Activated T-cell treated with anti-CD3 and anti-CD28 coated beads for 24 hours (primary cell): ENCODE measurements around the gene ACTR5.
A peak's percentile ranks its signal among the peaks of the same experiment; 100 is the strongest.

ENCODE experiments used
- DNase-seq: peaks from one replicate; pipeline ENCODE4 v3.0.0-alpha.2; 2020; ENCODE audit warnings: low read depth

Gene ACTR5

DNA sequence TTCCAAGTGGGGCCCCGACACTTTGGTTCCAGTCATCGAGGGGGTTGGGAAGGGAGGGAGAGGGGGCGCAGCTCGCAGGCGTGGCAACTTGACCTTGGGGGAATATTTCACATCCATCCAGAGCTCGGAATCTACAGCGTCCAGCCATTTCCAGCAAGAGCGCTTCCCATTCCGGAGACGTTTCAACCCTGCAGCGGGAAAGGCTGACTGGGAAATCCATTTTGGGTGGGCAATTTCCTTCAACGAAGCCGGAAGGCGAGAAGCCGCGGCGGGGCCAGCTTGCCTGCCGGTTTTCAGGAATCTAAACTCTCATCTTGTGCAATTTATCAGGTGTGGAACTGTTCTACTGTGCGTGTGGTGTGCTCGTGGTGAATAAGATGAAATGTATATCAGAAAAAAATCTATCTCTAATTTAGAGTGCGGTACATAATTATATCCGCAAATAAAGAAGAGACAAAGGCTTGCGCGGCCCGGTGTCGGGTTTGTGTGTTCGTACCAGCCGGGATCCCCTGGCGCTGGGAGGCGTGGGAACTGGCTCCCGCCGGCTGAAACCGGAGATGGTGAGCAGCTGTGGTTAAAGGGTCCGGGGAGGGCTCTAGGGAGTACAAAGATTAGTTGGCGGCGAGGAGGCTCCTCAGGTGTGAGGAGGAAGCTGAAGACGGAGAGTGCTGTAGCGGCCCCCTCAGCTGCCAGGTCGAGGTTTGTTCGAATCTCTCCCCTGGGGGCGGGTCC lies 19.2 kb upstream of the ACTR5 start:
- DNase-seq = no peak

DNA sequence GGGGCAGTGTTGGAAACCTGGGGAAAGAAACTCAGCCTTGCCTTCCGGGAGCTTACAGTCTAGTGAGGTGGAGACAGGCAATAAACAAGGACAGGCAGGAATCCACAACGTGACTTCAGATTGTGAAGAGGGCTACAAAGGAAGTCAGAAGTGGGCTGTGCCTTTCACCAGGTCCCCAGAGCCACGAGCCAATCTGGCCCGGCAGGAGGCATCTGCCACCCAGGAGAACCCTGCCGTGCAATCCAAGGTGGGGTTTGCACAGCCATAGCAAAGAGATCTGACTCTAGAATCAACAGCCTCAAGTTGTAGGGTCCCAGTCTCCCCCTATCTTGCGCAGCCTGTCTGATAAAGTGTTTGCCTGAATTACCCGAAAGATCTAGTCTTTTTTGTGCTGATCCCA lies 18.5 kb upstream of the ACTR5 start:
- DNase-seq = no peak

DNA sequence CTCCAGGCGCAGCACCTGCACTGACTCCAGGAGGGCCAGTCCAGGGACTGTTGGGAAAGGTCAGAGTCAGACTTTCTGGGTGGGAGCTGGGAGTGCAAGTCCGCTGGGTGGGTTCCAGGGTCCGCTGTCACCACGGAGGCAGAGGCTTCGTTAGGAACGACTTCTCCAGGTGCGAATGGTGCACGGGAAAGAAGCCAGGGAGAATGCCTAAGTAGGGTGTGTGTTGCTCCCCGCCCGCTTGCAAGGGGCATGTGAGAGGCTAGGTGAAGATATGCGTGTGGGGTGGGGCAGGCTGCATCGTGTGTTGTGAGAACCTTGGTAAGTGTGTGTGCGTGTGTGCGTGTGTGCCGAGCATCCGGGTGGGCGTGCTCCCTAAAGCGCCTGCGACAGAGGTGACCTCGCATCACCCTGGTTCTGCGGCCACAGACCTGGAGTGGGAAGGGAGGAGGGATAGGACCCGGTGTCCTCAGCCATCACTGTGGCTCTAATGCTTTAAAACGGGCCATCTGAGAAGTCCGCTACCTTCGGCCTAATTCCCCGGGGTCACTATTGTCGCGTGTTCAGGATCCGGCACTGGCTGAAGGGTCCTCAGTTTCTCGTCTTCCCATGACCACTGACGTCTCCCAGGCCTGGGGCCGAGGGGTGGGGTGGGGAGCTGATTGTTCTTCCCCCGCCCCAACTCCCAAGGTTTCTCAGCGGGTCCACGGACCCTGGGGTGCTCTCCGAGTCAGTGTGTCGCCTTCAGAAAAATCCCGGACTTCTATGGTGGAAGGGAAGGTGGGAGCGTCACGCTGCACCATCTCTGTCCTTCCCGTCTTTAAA lies 17.9 kb upstream of the ACTR5 start:
- no peak for DNase-seq

- peak; percentile 66 for DNase-seq
Observed at GRCh38 chr20:38730989-38731737, 17.1 kb upstream of the ACTR5 start.

- DNase-seq = no peak
Observed at GRCh38 chr20:38731738-38732113, 16.5 kb upstream of the ACTR5 start.

- no peak for DNase-seq
Observed at GRCh38 chr20:38732981-38733380, 15.3 kb upstream of the ACTR5 start.

DNA sequence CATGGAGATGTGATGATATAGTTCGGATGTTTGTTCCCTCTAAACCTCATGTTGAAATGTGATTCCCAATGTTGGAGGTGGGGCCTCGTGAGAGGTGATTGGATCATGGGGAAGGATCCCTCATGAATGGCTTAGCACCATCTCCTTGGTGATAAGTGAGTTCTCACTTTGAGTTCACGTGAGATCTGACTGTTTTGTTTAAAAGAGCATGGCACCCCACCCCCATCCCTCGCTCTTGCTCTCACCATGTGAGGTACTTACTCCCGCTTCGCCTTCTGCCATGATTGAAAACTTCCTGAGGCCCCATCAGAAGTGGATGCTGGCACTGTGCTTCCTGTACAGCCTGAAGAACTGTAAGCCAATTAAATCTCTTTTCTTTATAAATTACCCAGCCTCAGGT lies 13.1 kb upstream of the ACTR5 start:
- DNase-seq = no peak

- no peak for DNase-seq
Observed at GRCh38 chr20:38737887-38738286, 10.4 kb upstream of the ACTR5 start.

DNA sequence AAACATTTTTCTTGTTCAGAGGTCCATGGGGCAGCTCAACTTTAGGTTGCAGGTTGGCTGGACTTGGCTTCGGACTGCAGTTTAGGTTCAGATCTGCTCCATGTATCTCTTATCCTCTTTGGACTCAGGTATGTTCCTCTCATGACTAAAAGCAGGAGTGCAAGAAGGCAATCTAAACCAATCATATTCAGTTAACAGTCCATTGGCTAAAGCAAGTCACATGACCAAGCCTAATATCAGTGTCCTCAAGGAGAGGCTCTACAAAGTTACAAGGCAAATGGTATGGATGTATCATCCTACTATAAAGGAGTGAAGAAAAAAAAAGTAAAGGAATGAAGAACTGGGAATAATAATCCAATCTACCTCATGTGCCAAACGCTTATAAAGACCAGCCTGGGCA lies 2.5 kb upstream of the ACTR5 start:
- DNase-seq = no peak

- no peak for DNase-seq
Observed at GRCh38 chr20:38747495-38748096, 664 bp upstream of the ACTR5 start.

DNA sequence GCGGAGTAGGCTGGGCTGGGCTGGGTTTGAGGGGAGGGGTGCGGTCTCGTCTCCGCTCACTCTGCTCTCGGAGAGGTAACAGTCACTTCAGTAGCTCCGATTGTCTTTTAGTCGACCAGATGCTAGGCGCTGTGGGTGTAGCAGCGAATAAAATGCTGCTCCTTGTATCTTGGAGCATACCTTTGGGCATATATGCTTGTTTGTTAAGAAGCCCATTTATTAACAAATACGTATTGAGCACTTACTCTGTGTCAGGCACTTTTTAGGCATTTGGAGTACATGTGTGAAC lies 545 bp downstream of the ACTR5 start:
- peak; percentile 51 for DNase-seq

DNA sequence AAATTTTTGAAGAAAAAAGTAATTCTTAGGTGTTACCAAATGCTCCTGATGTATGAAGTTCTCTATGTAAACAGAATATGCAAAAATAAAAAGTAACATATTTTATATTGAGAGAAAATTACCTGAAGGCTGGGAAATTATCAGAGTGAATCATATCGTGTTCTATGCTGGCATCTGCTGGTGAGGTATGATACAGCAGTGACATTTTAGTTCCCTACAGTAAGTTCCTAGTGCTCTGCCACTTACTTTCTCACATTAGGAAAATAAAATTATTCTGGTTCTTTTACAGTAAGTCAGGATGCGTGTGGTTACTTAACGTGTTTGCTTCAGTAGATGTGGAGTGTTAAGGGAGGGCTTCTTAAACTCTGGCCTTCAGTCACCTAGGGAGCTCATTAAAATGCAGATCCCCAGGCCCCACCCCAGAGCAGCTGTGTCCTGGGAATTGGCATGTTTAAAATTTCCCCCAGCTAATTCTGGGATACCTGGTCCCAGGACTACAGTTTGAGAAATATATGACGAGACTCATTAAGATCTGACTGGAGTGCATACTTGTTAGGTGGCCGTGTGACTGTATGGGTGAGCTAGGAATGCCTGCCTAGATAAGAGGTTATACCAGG lies 3.2 kb downstream of the ACTR5 start:
- no peak for DNase-seq

DNA sequence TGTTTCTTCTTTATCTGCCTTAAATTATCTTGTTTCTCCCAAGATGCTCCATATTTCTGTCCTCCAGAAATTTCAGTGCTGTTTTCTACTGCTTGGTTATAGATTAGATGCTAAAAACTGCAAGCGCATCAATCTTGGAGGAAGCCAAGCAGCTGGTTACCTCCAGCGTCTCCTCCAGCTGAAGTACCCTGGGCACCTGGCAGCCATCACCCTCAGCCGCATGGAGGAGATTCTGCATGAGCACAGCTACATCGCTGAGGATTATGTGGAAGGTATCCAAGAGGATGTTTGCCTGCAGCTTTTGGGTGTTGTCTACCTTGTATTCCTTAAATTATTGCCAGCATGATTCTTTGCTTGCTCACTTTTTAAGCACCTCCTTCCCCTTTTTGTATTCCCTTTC lies 3.8 kb downstream of the ACTR5 start:
- DNase-seq = no peak

DNA sequence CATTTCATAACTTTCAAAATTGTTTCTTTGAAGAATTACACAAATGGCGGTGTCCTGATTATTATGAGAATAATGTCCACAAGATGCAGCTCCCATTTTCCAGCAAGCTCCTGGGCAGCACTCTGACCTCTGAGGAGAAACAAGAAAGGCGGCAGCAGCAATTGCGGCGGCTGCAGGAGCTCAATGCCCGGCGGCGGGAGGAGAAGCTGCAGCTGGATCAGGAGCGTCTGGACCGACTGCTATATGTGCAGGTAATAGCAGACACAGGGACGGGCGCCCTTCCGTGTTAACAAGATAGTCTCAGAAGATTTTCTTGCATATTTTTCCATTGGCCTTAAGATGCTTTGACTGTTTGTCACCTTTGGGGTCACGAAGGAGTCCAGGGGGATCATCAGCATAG lies 6.7 kb downstream of the ACTR5 start:
- DNase-seq = no peak

- no peak for DNase-seq
Observed at GRCh38 chr20:38755324-38755910, 7.2 kb downstream of the ACTR5 start.

- DNase-seq = no peak
Observed at GRCh38 chr20:38757145-38757775, 9.0 kb downstream of the ACTR5 start.

- no peak for DNase-seq
Observed at GRCh38 chr20:38759106-38759505, 10.8 kb downstream of the ACTR5 start.

- no peak for DNase-seq
Observed at GRCh38 chr20:38760978-38761377, 12.7 kb downstream of the ACTR5 start.

DNA sequence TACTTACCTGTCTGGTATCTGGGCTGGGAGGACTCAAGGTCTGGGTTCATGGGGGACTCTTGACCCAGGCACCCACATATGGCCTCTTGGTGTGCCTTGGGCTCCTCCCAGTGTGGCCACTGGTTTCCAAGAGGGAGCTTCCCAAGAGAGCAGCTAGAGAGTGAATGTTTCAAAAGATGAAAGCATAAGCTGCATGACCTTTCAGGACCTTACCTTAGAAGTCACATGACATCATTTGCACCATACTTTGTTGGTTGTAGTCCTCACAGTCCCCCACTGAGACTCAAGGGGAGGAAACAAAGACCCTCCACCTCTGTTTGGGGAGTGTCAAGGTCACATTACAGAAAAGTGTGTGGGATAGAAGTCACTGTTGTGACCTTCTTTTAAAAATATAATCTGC lies 13.9 kb downstream of the ACTR5 start:
- no peak for DNase-seq

- no peak for DNase-seq
Observed at GRCh38 chr20:38763616-38764015, 15.4 kb downstream of the ACTR5 start.

- peak; percentile 60 for DNase-seq
Observed at GRCh38 chr20:38764567-38765318, 16.5 kb downstream of the ACTR5 start.
